Measurements from ENCODE around the gene SCFD2. TPM values are rescaled to one million over a fixed set of nuclear protein-coding genes. Genes with fewer than 3 reads are reported as not detected.
"Not testable (repeated sequence)": the region's sequence is repeated elsewhere in the genome, so short reads cannot be mapped to it uniquely, and the experiment has no call there.

Gene SCFD2
- total RNA-seq: 10 to 100 TPM; 17.5 to 18.6 TPM
- long read RNA-seq, donor 1, partial matches to known transcripts: 0 of 4 reads
- long read RNA-seq, donor 1, other reads (novel, unspliced or antisense): 4 of 4 reads
- long read RNA-seq, donor 2, partial matches to known transcripts: 1 of 8 reads
- long read RNA-seq, donor 2, other reads (novel, unspliced or antisense): 7 of 8 reads

GRCh38 chr4:53365486-53366300, at the start of gene SCFD2:
Gene SCFD2 (minus strand): TSS chr4:53366061.
- peak; percentile 99 for DNase-seq (ENCODE audit: low spot score)
- intact Hi-C loops (cut with DNase I): no loop called here

- intact Hi-C loops (cut with DNase I); DNase-seq (ENCODE audit: low spot score): not testable (repeated sequence)
Measured at GRCh38 chr4:53409479-53409878, 43.6 kb upstream of the SCFD2 start.

GRCh38 chr4:53380221-53380620, 14.4 kb upstream of the SCFD2 start:
- DNase-seq (ENCODE audit: low spot score): no peak
- intact Hi-C loops (cut with DNase I): no loop called here

- no peak for DNase-seq (ENCODE audit: low spot score)
- intact Hi-C loops (cut with DNase I): no loop called here
Measured at GRCh38 chr4:53378171-53378482, 12.3 kb upstream of the SCFD2 start.

GRCh38 chr4:53377319-53378170, 11.7 kb upstream of the SCFD2 start, which contains the start of gene FIP1L1:
Gene FIP1L1 (plus strand): TSS chr4:53377641. CDS start chr4:53377839, 198 bp downstream.
- intact Hi-C loops (cut with DNase I): no loop called here
- peak; percentile 97 for DNase-seq (ENCODE audit: low spot score)

GRCh38 chr4:53376900-53377299, 11.0 kb upstream of the SCFD2 start:
- no peak for DNase-seq (ENCODE audit: low spot score)
- intact Hi-C loops (cut with DNase I): no loop called here

GRCh38 chr4:53374777-53375258, 9.0 kb upstream of the SCFD2 start:
- intact Hi-C loops (cut with DNase I): no loop called here
- DNase-seq (ENCODE audit: low spot score): no peak

- intact Hi-C loops (cut with DNase I): no loop called here
- no peak for DNase-seq (ENCODE audit: low spot score)
Measured at GRCh38 chr4:53371843-53372521, 6.1 kb upstream of the SCFD2 start.

GRCh38 chr4:53371049-53371448, 5.2 kb upstream of the SCFD2 start:
- intact Hi-C loops (cut with DNase I): no loop called here
- DNase-seq (ENCODE audit: low spot score): no peak

- DNase-seq (ENCODE audit: low spot score): no peak
- intact Hi-C loops (cut with DNase I): no loop called here
Measured at GRCh38 chr4:53367721-53368120, 1.9 kb upstream of the SCFD2 start.

- no peak for DNase-seq (ENCODE audit: low spot score)
- intact Hi-C loops (cut with DNase I): no loop called here
Measured at GRCh38 chr4:53366301-53366716, 448 bp upstream of the SCFD2 start.

- intact Hi-C loops (cut with DNase I): no loop called here
- no peak for DNase-seq (ENCODE audit: low spot score)
Measured at GRCh38 chr4:53365121-53365485, 758 bp downstream of the SCFD2 start.

GRCh38 chr4:53364624-53365023, 1.2 kb downstream of the SCFD2 start:
- intact Hi-C loops (cut with DNase I): no loop called here

GRCh38 chr4:53362093-53362492, 3.8 kb downstream of the SCFD2 start:
- intact Hi-C loops (cut with DNase I): no loop called here
- no peak for DNase-seq (ENCODE audit: low spot score)

More at GRCh38 chr4:53364624-53365023, 1.2 kb downstream of the SCFD2 start:
- DNase-seq (ENCODE audit: low spot score): no peak

GRCh38 chr4:53361451-53361850, 4.4 kb downstream of the SCFD2 start:
- intact Hi-C loops (cut with DNase I): no loop called here
- no peak for DNase-seq (ENCODE audit: low spot score)

- no peak for DNase-seq (ENCODE audit: low spot score)
- intact Hi-C loops (cut with DNase I): no loop called here
Measured at GRCh38 chr4:53355930-53356521, 9.8 kb downstream of the SCFD2 start.

GRCh38 chr4:53354012-53354722, 11.7 kb downstream of the SCFD2 start:
- no peak for DNase-seq (ENCODE audit: low spot score)
- intact Hi-C loops (cut with DNase I): no loop called here

GRCh38 chr4:53349091-53349491, 16.8 kb downstream of the SCFD2 start:
- intact Hi-C loops (cut with DNase I): no loop called here
- DNase-seq (ENCODE audit: low spot score): no peak

GRCh38 chr4:53348046-53348445, 17.8 kb downstream of the SCFD2 start:
- no peak for DNase-seq (ENCODE audit: low spot score)

More at GRCh38 chr4:53348046-53348445, 17.8 kb downstream of the SCFD2 start:
- intact Hi-C loops (cut with DNase I): no loop called here

All from posterior vena cava (tissue), 2 donors.